H1 (cell line): Measurements from ENCODE around the gene ITPKC. TPM values are rescaled to one million over a fixed set of nuclear protein-coding genes. Genes with fewer than 3 reads are reported as not detected.

Experiments used
- ATF3 ChIP-seq: IDR thresholded peaks from 2 replicates; pipeline ENCODE4 v1.6.1; 2011; ENCODE audit warnings: low read depth, mild to moderate bottlenecking, low read length; ENCODE audit not compliant: insufficient read depth
- BRCA1 ChIP-seq: IDR thresholded peaks from 2 replicates; pipeline ENCODE4 v1.6.1; 2012; ENCODE audit warnings: low read depth, low read length, improper control_type of control experiment
- EZH2 ChIP-seq: fragments of 200-600 bp; sonication (generic); IDR thresholded peaks from 2 replicates; pipeline ENCODE4 v1.7.1; 2012; ENCODE audit warnings: low read depth, mild to moderate bottlenecking, moderate library complexity, low read length, inconsistent platforms; ENCODE audit not compliant: severe bottlenecking
- PHF8 ChIP-seq: fragments of 200-600 bp; sonication (generic); conservative IDR thresholded peaks from 2 replicates; pipeline ENCODE4 v1.7.1; 2012; ENCODE audit warnings: low read depth, mild to moderate bottlenecking, inconsistent platforms, low read length, moderate library complexity
- polyA plus RNA-seq, 7 experiments: library from polyadenylated mRNA; depleted of rRNA in 3 of 7; stranded (reverse) in 5 of 7; unstranded in 2 of 7; fragments of >200 nt in 5 of 7; fragments of 200-250 nt in 2 of 7; gene quantifications; 1 replicate in 5 of 7; 2 replicates in 1 of 7; 4 replicates in 1 of 7; pipeline versions ENCODE4 v1.2.1 to v1.2.3, GENCODE V29; 2011 to 2013; ENCODE audit warnings: missing spikeins in 2 of 7, mixed read lengths in 2 of 7
- total RNA-seq: library from RNA; stranded (reverse); fragmentation: NEBNext Ultra II Directional; extraction: Animal tissue kit (Norgen Biotek cat#: 25700); gene quantifications from 2 replicates; pipeline ENCODE4 v1.2.1, GENCODE V29; 2021

The ITPKC gene
- total and polyA plus RNA-seq, 2 of the 8 experiments (the other 6 are each of a cell fraction or from before 2014, with no cell fraction given), result 5.2 to 8.9 TPM

- TF ChIP-seq PHF8, result no peak
- TF ChIP-seq ATF3, result no peak
- no peak for TF ChIP-seq BRCA1
- no peak for TF ChIP-seq EZH2
Measured at GRCh38 chr19:40742477-40742876, 25.6 kb downstream of the ITPKC start (continued).
